HG02943 (cell line): ENCODE measurements around the gene PIK3CA.
"Not testable (repeated sequence)": the region's sequence is repeated elsewhere in the genome, so short reads cannot be mapped to it uniquely, and the experiment has no call there.

Source experiments
- ATAC-seq: cut with Tn5 transposase; IDR thresholded peaks from one replicate; pipeline ENCODE4 v1.9.1; 2021; ENCODE audit warnings: mild to moderate bottlenecking, low read depth, moderate library complexity; ENCODE audit not compliant: unreplicated experiment

The PIK3CA gene

DNA sequence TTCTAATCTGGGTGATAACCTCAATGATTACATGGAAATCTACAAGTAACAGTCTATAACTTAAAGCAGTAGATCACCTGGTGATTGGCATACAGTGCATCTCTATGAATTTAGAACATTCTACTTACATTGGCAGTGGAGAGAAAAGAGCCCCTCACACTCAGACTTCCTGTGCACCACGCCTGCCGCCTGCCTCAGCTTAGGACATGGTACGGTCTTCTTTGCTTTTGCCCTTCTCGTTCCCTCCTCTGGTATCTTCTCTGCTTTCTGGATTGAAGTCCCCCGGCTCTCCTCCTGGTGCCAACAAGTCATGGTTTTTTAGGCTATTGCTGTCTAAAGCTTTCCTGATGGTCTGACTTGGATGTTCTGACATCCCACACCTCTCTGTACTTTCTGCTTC lies 110.7 kb downstream of the PIK3CA start:
- ATAC-seq: no peak

GRCh38 chr3:179259959-179260756 lies 112.0 kb downstream of the PIK3CA start:
- not testable (repeated sequence) for ATAC-seq

DNA sequence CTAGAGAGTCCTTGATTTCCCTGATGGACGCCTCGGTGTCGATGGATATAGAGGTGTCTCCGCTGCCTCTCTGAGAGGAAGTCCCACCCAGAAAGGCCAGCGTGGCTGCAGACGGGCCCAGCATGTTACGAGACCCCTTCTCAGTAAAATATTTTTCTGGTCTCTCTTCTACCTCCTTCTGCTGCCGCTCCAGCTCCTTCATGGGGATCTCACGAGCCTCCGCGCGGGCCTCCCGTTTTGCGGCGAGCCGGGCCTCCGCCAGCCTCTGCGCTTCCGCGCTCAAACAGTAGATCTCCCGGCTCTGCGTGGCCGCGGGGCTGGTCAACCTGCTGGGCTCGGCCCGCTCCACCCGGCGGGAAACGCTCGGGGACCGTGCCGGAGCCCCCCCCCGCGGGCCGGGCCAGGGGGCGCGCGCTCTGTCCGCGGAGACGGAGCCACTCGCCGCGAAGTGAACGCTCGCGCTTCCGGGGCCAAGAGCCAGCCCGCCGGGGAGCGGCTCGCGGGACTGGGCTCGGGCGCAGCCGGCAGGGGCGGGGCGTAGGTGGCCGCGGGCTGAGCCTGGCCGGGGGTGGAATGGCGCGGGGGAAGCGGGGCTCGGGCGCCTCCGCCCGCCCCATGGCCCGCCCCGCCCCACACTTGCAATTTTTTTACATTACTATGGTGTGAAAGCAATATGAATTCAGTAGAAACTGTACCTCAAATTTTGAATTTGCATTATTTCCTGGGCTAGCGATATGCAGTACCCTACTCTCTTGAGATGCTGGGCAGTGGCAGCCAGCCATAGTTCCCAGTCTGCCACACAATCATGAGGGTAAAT lies 113.0 kb downstream of the PIK3CA start:
- ATAC-seq: peak; percentile 88

DNA sequence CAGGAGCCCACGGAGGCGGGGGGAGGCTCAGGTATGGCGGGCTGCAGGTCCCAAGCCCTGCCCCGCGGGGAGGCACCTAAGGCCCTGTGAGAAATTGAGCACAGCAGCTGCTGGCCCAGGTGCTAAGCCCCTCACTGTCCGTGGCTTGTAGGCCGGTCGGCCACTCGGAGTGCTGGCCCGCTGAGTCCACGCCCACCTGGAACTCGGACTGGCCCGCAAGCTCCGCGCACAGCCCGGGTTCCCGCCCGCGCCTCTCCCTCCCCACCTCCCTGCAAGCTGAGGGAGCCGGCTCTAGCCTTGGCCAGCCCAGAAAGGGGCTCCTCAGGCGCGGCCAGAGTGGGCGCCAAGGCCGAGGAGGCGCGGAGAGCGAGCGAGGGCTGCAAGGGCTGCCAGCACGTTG lies 115.0 kb downstream of the PIK3CA start:
- ATAC-seq: no peak

DNA sequence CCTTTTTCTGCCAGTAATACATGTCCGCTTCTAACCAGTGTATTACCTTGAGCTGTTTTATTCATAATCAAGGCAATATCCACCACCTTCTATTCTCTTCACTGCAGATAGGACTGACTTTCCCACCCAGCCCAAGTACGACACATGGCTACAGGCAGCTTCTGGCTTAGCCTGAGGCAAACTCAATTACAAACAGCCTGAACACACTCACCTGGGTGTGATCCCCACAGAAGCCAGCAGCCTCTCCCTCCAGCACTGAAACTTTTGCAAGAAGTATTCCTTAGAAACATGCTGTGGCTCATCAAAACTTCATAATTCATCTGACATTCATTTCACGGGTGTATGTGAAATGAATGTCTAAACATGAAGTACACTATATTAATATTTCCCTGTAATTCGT lies 116.3 kb downstream of the PIK3CA start:
- ATAC-seq: no peak

- ATAC-seq: no peak
Measured at GRCh38 chr3:179265092-179265491, 116.9 kb downstream of the PIK3CA start.

DNA sequence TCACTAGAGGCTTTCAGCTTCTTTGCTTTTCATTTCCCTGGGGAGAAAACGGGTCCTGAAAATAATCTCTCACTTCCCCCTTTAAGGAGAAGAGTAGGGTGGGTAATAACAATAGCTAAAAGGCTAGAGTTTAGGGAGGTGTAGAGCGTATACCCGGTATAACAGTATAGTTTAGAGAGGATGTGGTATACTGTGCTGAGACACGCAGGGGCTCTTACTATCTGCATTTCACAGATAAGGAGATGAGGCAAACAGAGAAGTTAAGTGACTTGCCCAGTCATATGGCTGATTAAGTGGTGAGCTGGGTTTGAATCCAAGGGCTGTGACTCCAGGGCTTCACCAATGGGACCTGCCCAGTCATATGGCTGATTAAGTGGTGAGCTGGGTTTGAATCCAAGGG lies 117.7 kb downstream of the PIK3CA start:
- ATAC-seq: no peak

DNA sequence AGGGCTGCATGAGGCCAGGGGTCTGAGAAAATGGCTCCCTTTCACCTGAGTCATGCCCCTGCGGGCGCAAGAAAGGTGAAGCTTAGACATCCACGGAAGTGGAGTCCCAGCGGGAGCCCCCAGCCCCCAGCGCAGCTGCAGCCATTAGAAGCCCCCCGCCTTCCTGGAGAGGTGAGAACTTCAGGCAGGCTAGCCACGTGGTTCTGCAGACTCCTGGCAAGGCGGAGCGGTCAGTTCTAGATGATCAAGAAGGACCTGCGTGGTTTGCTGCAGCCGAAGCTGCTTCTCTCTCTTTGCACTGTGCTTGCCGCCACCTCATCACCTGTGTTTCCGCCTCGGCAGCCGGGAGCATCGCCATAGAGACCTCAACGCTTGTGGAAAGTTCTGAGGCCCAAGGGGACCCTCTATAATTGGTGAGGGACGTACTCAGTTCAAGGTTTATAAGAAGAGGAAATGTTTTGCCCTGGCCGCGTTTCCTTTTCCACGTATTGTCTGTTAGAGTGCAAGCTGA lies 118.6 kb downstream of the PIK3CA start:
- no peak for ATAC-seq

- no peak for ATAC-seq
Measured at GRCh38 chr3:179268400-179269051, 120.4 kb downstream of the PIK3CA start.

DNA sequence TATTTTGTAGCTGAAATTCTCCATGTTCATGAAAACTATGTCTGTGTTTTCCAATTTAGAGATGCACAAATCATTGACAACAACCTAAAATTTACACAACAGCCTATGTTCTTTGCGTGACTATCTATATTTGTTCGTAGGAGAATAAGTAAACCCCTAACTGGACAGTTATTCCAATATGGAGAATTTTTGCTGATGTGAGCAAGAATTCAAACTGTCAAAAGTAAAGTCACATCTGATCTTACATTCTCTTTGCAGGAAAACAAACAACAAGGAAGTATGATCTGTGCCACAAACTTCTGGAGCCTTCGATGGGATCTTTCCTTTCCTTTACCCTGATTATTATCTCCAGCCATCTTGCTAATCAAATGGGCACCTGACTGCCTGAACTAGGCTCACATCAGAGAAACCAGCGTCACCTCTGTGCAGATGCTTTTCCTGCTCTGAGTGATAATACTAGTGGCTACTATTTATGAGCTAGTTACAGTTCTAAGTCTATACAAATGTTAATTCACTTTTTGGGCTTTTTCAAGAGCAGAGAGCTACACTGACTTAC lies 121.1 kb downstream of the PIK3CA start:
- ATAC-seq: no peak

GRCh38 chr3:179272385-179272784 lies 124.2 kb downstream of the PIK3CA start:
- no peak for ATAC-seq

- ATAC-seq: not testable (repeated sequence)
Measured at GRCh38 chr3:179274434-179274833, 126.3 kb downstream of the PIK3CA start.

- ATAC-seq: no peak
Measured at GRCh38 chr3:179276001-179276400, 127.8 kb downstream of the PIK3CA start.

DNA sequence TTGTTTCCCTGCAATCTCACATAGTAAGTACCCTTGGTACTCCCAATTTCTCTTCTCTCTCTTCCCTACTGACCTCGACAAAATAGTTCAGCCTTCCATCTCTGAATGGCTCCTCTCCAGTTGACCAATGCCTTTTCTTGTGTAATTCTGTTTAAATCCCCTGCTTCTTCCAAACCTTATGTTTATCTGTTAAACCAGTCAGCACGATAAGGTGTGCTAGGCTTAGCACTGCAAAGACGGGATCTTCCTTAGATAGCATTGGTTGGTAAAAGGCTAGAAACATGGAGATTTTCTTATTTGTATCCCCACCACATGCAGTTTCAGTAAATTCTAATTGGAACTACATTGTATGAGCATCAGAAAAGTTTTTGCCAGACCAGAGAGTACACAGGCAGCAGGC lies 128.6 kb downstream of the PIK3CA start:
- no peak for ATAC-seq

GRCh38 chr3:179278151-179278550 lies 130.0 kb downstream of the PIK3CA start:
- ATAC-seq: no peak

- ATAC-seq: no peak
Measured at GRCh38 chr3:179278932-179279693, 131.0 kb downstream of the PIK3CA start.

- no peak for ATAC-seq
Measured at GRCh38 chr3:179279837-179280236, 131.7 kb downstream of the PIK3CA start.

DNA sequence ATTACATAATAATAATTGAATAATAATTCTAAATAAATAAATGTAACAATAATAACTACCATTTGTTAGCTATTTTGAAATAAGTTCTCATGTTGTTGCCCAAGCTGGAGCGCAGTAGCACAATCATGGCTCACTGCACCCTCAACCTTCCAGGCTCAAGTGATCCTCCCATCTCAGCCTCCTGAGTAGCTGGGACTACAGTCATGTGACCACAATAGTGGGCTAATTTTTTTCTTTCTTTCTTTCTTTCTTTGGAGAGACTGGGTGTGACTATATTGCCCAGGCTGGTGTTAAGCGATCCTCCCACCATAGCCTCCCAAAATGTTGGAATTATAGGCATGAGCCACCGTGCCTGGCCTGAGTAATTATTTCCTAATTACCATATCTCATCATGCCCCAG lies 133.7 kb downstream of the PIK3CA start:
- no peak for ATAC-seq

- no peak for ATAC-seq
Measured at GRCh38 chr3:179286331-179286730, 138.2 kb downstream of the PIK3CA start.

GRCh38 chr3:179288845-179289244 lies 140.7 kb downstream of the PIK3CA start:
- ATAC-seq: no peak
